Neural cell (in vitro differentiated cells): ENCODE measurements around the gene EPHA1.

Experiments
- EP300 ChIP-seq: fragments of 450-650 bp; conservative IDR thresholded peaks from 2 replicates; pipeline ENCODE4 v1.6.1; 2014; ENCODE audit warnings: antibody characterized with exemption, mild to moderate bottlenecking, moderate library complexity; ENCODE audit not compliant: poor library complexity, severe bottlenecking
- EZH2 ChIP-seq: fragments of 200-600, 300-800 bp; shearing (Covaris generic), sonication (generic); IDR thresholded peaks from 2 replicates; pipeline ENCODE4 v1.6.1; 2014; ENCODE audit warnings: antibody characterized with exemption, low read length, borderline replicate concordance, mild to moderate bottlenecking; ENCODE audit not compliant: insufficient read depth, poor library complexity, severe bottlenecking
- POLR2AphosphoS5 ChIP-seq: IDR thresholded peaks from 2 replicates; pipeline ENCODE4 v1.6.1; 2012
- RAD21 ChIP-seq: fragments of 450-650 bp; conservative IDR thresholded peaks from 2 replicates; pipeline ENCODE4 v1.6.1; 2014; ENCODE audit warnings: antibody characterized with exemption, mild to moderate bottlenecking, moderate library complexity
- TAF1 ChIP-seq: IDR thresholded peaks from 2 replicates; pipeline ENCODE4 v1.6.1; 2012; ENCODE audit warnings: low read depth
- TF ChIP-seq, protein P1 (sequence below): fragments of 450-650 bp; IDR thresholded peaks from 2 replicates; pipeline ENCODE4 v1.5.1; 2014; ENCODE audit warnings: antibody characterized with exemption, mild to moderate bottlenecking, moderate library complexity; ENCODE audit not compliant: poor library complexity, severe bottlenecking
- TF ChIP-seq, protein P2 (sequence below): IDR thresholded peaks from 2 replicates; pipeline ENCODE4 v1.6.1; 2012; ENCODE audit warnings: borderline replicate concordance

- TF ChIP-seq EZH2 (no peak), EP300 (no peak), RAD21 (no peak), POLR2AphosphoS5 (no peak), TAF1 (no peak)
- TF ChIP-seq, protein P1, sequence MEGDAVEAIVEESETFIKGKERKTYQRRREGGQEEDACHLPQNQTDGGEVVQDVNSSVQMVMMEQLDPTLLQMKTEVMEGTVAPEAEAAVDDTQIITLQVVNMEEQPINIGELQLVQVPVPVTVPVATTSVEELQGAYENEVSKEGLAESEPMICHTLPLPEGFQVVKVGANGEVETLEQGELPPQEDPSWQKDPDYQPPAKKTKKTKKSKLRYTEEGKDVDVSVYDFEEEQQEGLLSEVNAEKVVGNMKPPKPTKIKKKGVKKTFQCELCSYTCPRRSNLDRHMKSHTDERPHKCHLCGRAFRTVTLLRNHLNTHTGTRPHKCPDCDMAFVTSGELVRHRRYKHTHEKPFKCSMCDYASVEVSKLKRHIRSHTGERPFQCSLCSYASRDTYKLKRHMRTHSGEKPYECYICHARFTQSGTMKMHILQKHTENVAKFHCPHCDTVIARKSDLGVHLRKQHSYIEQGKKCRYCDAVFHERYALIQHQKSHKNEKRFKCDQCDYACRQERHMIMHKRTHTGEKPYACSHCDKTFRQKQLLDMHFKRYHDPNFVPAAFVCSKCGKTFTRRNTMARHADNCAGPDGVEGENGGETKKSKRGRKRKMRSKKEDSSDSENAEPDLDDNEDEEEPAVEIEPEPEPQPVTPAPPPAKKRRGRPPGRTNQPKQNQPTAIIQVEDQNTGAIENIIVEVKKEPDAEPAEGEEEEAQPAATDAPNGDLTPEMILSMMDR: no peak
- TF ChIP-seq, protein P2, sequence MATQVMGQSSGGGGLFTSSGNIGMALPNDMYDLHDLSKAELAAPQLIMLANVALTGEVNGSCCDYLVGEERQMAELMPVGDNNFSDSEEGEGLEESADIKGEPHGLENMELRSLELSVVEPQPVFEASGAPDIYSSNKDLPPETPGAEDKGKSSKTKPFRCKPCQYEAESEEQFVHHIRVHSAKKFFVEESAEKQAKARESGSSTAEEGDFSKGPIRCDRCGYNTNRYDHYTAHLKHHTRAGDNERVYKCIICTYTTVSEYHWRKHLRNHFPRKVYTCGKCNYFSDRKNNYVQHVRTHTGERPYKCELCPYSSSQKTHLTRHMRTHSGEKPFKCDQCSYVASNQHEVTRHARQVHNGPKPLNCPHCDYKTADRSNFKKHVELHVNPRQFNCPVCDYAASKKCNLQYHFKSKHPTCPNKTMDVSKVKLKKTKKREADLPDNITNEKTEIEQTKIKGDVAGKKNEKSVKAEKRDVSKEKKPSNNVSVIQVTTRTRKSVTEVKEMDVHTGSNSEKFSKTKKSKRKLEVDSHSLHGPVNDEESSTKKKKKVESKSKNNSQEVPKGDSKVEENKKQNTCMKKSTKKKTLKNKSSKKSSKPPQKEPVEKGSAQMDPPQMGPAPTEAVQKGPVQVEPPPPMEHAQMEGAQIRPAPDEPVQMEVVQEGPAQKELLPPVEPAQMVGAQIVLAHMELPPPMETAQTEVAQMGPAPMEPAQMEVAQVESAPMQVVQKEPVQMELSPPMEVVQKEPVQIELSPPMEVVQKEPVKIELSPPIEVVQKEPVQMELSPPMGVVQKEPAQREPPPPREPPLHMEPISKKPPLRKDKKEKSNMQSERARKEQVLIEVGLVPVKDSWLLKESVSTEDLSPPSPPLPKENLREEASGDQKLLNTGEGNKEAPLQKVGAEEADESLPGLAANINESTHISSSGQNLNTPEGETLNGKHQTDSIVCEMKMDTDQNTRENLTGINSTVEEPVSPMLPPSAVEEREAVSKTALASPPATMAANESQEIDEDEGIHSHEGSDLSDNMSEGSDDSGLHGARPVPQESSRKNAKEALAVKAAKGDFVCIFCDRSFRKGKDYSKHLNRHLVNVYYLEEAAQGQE: no peak
Observed at GRCh38 chr7:143351060-143351459, 57.6 kb downstream of the EPHA1 start.
